Naive B cell (primary cell): Measurements from ENCODE around the gene TKT. TPM values are rescaled to one million over a fixed set of nuclear protein-coding genes. Genes with fewer than 3 reads are reported as not detected.

Source experiments
- ATAC-seq, 2 donors: fragments of 150-1000 bp; cut with Tn5 transposase; 2 replicates each; pipeline ENCODE4 v1.10.0; 2021; ENCODE audit warnings: low read depth in 2 of 2, mild to moderate bottlenecking in 2 of 2, moderate library complexity in 2 of 2
- DNase-seq: peaks from one replicate; pipeline ENCODE4 v3.0.0; 2022
- H3K27ac Mint-ChIP-seq, 6 donors: one replicate each; pipeline ENCODE4 v1.8.0; 2020 to 2022; ENCODE audit warnings: mild to moderate bottlenecking in 6 of 6, mixed read lengths in 6 of 6, moderate library complexity in 5 of 6, inconsistent platforms in 2 of 6
- H3K27me3 Mint-ChIP-seq, 3 donors: one replicate each; pipeline ENCODE4 v1.8.0; 2021 to 2022; ENCODE audit warnings: mixed read lengths in 3 of 3, mild to moderate bottlenecking in 1 of 3
- H3K36me3 Mint-ChIP-seq, 2 donors: one replicate each; pipeline ENCODE4 v1.8.0; 2020 to 2022; ENCODE audit warnings: mixed read lengths in 2 of 2, inconsistent platforms in 1 of 2, mild to moderate bottlenecking in 1 of 2
- H3K4me1 Mint-ChIP-seq, 3 donors: one replicate each; pipeline ENCODE4 v1.8.0; 2020 to 2022; ENCODE audit warnings: mixed read lengths in 3 of 3, inconsistent platforms in 1 of 3, mild to moderate bottlenecking in 1 of 3, moderate library complexity in 1 of 3
- H3K4me3 Mint-ChIP-seq, 8 donors: one replicate each; pipeline ENCODE4 v1.8.0; 2020 to 2022; ENCODE audit warnings: mild to moderate bottlenecking in 8 of 8, mixed read lengths in 8 of 8, moderate library complexity in 8 of 8, inconsistent platforms in 2 of 8
- H3K9me3 Mint-ChIP-seq, 7 donors: one replicate each; pipeline ENCODE4 v1.8.0; 2020 to 2022; ENCODE audit warnings: mixed read lengths in 7 of 7, mild to moderate bottlenecking in 5 of 7, inconsistent platforms in 2 of 7, moderate library complexity in 1 of 7
- polyA plus RNA-seq, 6 donors: library from polyadenylated mRNA; unstranded; fragments of 300-500 nt; fragmentation: Illumina TruSeq; gene quantifications; one replicate each; pipeline ENCODE4 v1.2.3, GENCODE V29; 2021; ENCODE audit warnings: low read depth in 6 of 6

Gene TKT
- polyA plus RNA-seq, 6 donors from 2014 or later, result 33.0 to 52.9 (median 45.9) TPM

DNA sequence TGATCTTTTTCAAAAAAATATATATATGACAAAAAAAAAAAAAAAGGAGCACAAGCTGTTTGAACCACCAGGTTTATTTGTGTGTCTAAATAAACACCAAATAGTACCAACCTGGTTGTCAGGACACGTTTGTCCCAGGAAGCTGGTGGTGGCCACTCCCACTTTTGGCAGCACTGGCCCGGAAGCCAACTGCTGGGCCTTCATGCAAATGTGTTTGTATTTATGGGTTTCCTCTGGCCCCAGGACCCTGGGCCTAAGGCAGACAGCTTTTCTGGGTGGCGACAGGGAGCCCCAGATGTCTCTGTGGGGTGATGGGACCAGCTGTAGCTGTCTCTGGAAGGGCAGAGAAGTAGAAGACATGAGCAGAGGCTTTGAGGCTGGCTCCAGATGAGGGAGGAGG is 63.2 kb downstream of the TKT start:
- H3K4me1 Mint-ChIP-seq, result peaks cover 10 to 18% (median 18%) of the 10 kb centered on the region in 3 donors
- ATAC-seq (no peak), DNase-seq (no peak)
- peak overlapping the region in 2 of 6 donors; percentile 74 to 85 for H3K27ac Mint-ChIP-seq
- no peaks in the 10 kb centered on the region for H3K27me3 Mint-ChIP-seq
- peak overlapping the region in 3 of 8 donors; percentile 16 to 50 (median 30) for H3K4me3 Mint-ChIP-seq
- no peaks in the 10 kb centered on the region for H3K9me3 Mint-ChIP-seq
- H3K36me3 Mint-ChIP-seq, result peaks cover 11% of the 10 kb centered on the region in 2 donors

DNA sequence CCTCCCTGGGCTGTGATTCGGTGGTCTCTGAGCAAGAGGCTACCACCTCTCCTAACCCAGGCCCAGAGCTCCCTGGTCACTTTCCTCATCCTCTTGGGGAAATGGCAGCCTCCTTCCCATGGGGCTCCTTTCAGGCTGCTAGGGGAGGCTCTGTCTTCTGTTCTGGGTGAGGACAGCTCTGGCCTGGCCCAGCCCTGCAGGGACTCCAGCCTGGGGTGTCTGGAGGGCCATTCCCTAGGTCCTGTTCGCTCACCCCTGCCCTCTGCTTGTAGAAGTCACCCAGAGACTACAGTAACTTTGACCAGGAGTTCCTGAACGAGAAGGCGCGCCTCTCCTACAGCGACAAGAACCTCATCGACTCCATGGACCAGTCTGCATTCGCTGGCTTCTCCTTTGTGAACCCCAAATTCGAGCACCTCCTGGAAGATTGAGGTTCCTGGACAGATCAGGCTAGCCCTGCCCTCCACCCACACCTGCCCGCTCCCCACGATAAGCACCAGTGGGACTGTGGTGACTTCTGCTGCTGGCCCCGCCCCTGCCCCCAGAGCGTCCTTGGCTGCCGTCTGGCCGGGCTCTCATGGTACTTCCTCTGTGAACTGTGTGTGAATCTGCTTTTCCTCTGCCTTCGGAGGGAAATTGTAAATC is 63.9 kb downstream of the TKT start:
- Mint-ChIP-seq H3K27me3 (no peaks in the 10 kb centered on the region), H3K4me1 (peaks cover 10 to 18% (median 18%) of the 10 kb centered on the region in 3 donors), H3K9me3 (no peaks in the 10 kb centered on the region), H3K4me3 (peak overlapping the region in 1 of 8 donors; percentile 9), H3K36me3 (peaks cover 11% of the 10 kb centered on the region in 2 donors), H3K27ac (peak overlapping the region in 2 of 6 donors; percentile 60 to 85)
- no peak for DNase-seq
- peak in 1 of 2 donors; percentile 34 for ATAC-seq

- H3K4me3 Mint-ChIP-seq, result no peak overlapping the region
- DNase-seq, result no peak
Measured at GRCh38 chr3:53190659-53191058, 65.2 kb downstream of the TKT start.

GRCh38 chr3:53189276-53189675 is 66.5 kb downstream of the TKT start:
- Mint-ChIP-seq H3K9me3 (no peaks in the 10 kb centered on the region), H3K36me3 (peaks cover 11 to 20% of the 10 kb centered on the region in 2 donors), H3K4me3 (no peak overlapping the region), H3K27ac (no peak overlapping the region), H3K27me3 (no peaks in the 10 kb centered on the region), H3K4me1 (peaks cover 2 to 11% (median 6%) of the 10 kb centered on the region in 3 donors)
- no peak for DNase-seq
- ATAC-seq, result no peak

More at GRCh38 chr3:53190659-53191058, 65.2 kb downstream of the TKT start:
- peaks cover 8 to 18% (median 14%) of the 10 kb centered on the region in 3 donors for H3K4me1 Mint-ChIP-seq
- peaks cover 11% of the 10 kb centered on the region in 2 donors for H3K36me3 Mint-ChIP-seq
- H3K27me3 Mint-ChIP-seq, result no peaks in the 10 kb centered on the region
- ATAC-seq, result no peak
- peak overlapping the region in 2 of 6 donors; percentile 1 to 29 for H3K27ac Mint-ChIP-seq
- no peaks in the 10 kb centered on the region for H3K9me3 Mint-ChIP-seq

- ATAC-seq, result no peak
- peaks cover 2 to 11% (median 6%) of the 10 kb centered on the region in 3 donors for H3K4me1 Mint-ChIP-seq
- DNase-seq, result no peak
- no peaks in the 10 kb centered on the region for H3K27me3 Mint-ChIP-seq
- H3K4me3 Mint-ChIP-seq, result no peak overlapping the region
- H3K9me3 Mint-ChIP-seq, result no peaks in the 10 kb centered on the region
- H3K27ac Mint-ChIP-seq, result peak overlapping the region in 1 of 6 donors; percentile 47
- H3K36me3 Mint-ChIP-seq, result peaks cover 11 to 20% of the 10 kb centered on the region in 2 donors
Measured at GRCh38 chr3:53188720-53189119, 67.1 kb downstream of the TKT start.

DNA sequence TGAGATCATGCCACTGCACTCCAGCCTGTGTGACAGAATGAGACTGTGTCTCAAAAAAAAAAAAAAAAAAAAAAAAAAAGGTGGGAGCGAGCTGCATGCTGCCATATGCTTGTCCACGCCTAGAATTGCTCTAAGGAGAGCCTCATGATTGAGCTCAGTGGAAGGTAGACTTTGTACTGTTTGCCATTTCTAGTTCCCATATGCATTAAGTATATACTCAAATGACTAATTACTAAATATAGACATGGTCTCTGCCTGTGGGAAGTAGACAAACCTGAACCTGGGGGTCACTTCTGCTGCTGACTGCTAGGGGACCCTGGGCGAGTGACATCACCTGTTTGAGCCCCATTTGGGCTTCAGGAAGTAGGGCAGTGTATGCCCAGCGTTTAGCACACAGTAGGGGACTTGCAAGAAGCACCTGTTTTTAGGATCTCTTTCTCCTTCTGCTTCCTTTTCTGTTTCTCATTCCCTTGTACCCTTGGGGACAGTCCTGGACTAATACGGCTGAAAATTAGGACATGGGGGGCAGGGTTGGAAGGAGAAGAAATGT is 67.6 kb downstream of the TKT start:
- no peaks in the 10 kb centered on the region for H3K9me3 Mint-ChIP-seq

DNA sequence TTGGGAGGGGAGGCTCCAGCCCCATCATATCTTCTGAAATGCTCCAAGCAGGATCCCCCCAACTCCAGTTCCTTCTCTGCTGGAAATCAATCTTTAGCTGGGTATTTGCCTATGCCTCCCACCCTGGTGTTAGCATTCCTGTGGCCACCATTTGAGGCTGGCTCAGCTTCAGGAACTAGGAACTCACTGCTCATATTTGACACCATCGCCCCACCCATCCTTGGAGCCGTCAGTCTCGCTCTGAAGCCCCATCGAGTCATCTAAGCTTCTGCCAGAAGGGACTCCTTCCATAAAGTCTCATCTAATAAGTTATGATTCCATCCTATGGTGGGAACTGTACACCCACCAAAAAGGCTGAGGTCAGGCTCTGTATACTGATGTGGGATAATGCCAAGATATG is 68.4 kb downstream of the TKT start:
- Mint-ChIP-seq H3K36me3 (peaks cover 11 to 20% of the 10 kb centered on the region in 2 donors), H3K4me1 (peaks cover 0 to 7% (median 2%) of the 10 kb centered on the region in 3 donors), H3K27me3 (no peaks in the 10 kb centered on the region), H3K4me3 (no peak overlapping the region), H3K27ac (peak overlapping the region in 1 of 6 donors; percentile 33), H3K9me3 (no peaks in the 10 kb centered on the region)
- DNase-seq, result no peak
- no peak for ATAC-seq

More for the DNA sequence above, 67.6 kb downstream of the TKT start:
- no peaks in the 10 kb centered on the region for H3K27me3 Mint-ChIP-seq
- H3K4me1 Mint-ChIP-seq, result peaks cover under 1 to 11% (median 2%) of the 10 kb centered on the region in 3 donors
- H3K27ac Mint-ChIP-seq, result peak overlapping the region in 1 of 6 donors; percentile 47
- ATAC-seq, result no peak
- H3K36me3 Mint-ChIP-seq, result peaks cover 11 to 20% of the 10 kb centered on the region in 2 donors
- no peak overlapping the region for H3K4me3 Mint-ChIP-seq
- DNase-seq, result no peak

DNA sequence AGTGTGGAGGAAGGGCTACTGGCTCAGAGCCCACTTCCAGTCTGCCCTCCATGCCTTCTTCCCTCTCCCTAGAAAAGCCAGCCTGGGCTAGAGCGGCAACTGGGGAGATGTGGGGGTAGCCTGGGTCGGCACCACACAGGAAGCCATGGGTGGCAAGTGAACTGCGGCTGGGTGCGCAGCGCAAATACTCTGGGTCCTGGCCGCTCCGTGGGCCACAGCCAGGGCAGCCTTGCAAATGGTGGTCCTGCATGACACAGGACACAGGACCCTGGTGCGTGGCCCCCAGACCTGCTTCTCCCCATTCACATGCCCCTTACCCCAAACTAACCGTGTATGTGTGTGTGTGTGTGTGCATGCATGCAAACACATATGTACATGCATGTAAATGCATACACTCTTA is 69.1 kb downstream of the TKT start:
- no peak overlapping the region for H3K4me3 Mint-ChIP-seq
- H3K9me3 Mint-ChIP-seq, result no peaks in the 10 kb centered on the region

DNA sequence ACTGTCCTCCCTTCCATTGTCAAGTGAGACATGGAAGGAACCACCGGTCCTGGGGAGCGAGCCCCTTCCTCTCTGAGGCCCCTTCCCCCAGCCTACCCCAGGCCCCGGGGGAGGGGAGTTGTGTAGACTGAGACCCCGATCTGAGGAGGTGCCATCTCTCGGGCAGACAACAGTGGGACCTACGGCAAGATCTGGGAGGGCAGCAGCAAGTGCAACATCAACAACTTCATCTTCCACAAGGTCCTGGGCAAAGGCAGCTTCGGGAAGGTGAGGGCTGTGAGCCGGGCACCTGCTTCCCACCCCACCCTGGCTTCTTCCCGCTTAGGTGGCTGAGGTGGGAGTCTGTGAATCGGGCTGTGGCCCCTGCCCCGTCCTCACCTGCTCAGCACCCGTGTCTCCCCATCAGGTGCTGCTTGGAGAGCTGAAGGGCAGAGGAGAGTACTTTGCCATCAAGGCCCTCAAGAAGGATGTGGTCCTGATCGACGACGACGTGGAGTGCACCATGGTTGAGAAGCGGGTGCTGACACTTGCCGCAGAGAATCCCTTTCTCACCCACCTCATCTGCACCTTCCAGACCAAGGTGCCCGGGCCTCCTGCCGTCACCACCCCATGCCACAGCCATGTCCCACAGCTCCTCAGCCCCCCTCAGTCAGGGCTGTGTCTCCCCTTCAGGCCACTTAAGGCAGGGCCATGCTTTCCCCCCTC is 69.9 kb downstream of the TKT start:
- peaks cover 5 to 20% of the 10 kb centered on the region in 2 donors for H3K36me3 Mint-ChIP-seq
- peaks cover 7 to 12% (median 8%) of the 10 kb centered on the region in 3 donors for H3K4me1 Mint-ChIP-seq
- no peak for ATAC-seq
- H3K9me3 Mint-ChIP-seq, result no peaks in the 10 kb centered on the region
- H3K27me3 Mint-ChIP-seq, result no peaks in the 10 kb centered on the region
- peak overlapping the region in 1 of 8 donors; percentile 66 for H3K4me3 Mint-ChIP-seq
- peak overlapping the region in 1 of 6 donors; percentile 56 for H3K27ac Mint-ChIP-seq
- DNase-seq, result no peak

More for the DNA sequence above, 69.1 kb downstream of the TKT start:
- no peak overlapping the region for H3K27ac Mint-ChIP-seq
- DNase-seq, result no peak
- H3K4me1 Mint-ChIP-seq, result peaks cover under 1 to 5% (median 3%) of the 10 kb centered on the region in 3 donors
- no peaks in the 10 kb centered on the region for H3K27me3 Mint-ChIP-seq
- ATAC-seq, result no peak
- peaks cover 5 to 20% of the 10 kb centered on the region in 2 donors for H3K36me3 Mint-ChIP-seq

DNA sequence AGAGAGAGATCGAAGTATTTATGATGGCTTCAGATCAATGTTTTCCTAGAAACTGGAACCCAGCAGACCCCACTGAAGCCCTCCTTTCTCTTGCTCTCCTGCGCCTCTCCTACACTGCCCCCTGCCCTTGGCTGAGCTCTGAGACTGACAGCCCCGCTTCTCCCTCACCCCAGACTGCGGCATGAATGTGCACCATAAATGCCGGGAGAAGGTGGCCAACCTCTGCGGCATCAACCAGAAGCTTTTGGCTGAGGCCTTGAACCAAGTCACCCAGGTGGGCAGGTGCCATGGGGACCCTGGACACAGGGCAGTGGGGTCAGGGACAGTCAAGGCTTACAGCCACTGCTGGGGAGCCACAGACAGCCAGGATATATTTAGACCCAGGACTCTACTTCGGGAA is 71.1 kb downstream of the TKT start:
- Mint-ChIP-seq H3K27me3 (no peaks in the 10 kb centered on the region), H3K36me3 (peaks cover 0 to 11% of the 10 kb centered on the region in 2 donors), H3K27ac (peak overlapping the region in 4 of 6 donors; percentile 17 to 63 (median 29)), H3K4me1 (peaks cover 14 to 23% (median 20%) of the 10 kb centered on the region in 3 donors), H3K4me3 (no peak overlapping the region), H3K9me3 (no peaks in the 10 kb centered on the region)
- no peak for ATAC-seq
- DNase-seq, result no peak

GRCh38 chr3:53183514-53183913 is 72.3 kb downstream of the TKT start:
- Mint-ChIP-seq H3K27ac (peak overlapping the region in 2 of 6 donors; percentile 28 to 34), H3K4me3 (no peak overlapping the region), H3K4me1 (peaks cover 26 to 32% (median 32%) of the 10 kb centered on the region in 3 donors), H3K27me3 (no peaks in the 10 kb centered on the region), H3K36me3 (peaks cover 0 to 22% of the 10 kb centered on the region in 2 donors), H3K9me3 (no peaks in the 10 kb centered on the region)
- ATAC-seq (no peak), DNase-seq (no peak)

DNA sequence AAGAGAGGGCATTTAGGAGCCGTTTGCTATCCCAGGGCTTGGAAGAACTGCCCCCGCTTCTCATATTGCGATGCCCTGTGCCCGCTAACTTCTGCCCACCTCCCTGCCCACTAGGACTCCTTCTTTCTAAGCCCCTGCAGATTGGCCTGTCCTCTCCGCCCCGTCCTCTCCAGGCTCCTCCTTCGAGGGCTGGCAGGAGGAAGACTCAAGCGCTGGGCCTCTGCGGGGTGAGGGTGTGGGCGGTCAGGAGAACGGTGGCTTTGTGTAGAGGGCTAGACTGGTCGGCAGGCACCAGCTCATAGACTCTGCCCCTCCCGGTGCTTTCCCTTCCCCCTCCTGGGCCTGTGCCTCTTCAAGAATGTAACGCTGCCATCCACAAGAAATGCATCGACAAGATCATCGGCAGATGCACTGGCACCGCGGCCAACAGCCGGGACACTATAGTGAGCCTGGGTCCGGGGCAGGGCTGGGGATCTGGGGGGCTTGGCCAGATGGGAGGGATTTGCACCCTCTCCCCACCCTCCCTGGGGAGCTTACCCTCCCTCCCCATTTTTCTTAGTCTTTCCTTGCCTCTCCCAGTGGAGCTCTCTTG is 73.0 kb downstream of the TKT start:
- ATAC-seq, result no peak

GRCh38 chr3:53181528-53181927 is 74.3 kb downstream of the TKT start:
- H3K27ac Mint-ChIP-seq, result peak overlapping the region in 4 of 6 donors; percentile 15 to 90 (median 40)
- H3K4me1 Mint-ChIP-seq, result peaks cover 32 to 47% (median 44%) of the 10 kb centered on the region in 3 donors
- DNase-seq (no peak), ATAC-seq (no peak)
- no peaks in the 10 kb centered on the region for H3K9me3 Mint-ChIP-seq
- no peaks in the 10 kb centered on the region for H3K27me3 Mint-ChIP-seq
- H3K36me3 Mint-ChIP-seq, result peaks cover 0 to 22% of the 10 kb centered on the region in 2 donors
- peak overlapping the region in 6 of 8 donors; percentile 45 to 87 (median 80) for H3K4me3 Mint-ChIP-seq

More for the DNA sequence above, 73.0 kb downstream of the TKT start:
- no peaks in the 10 kb centered on the region for H3K27me3 Mint-ChIP-seq
- H3K4me1 Mint-ChIP-seq, result peaks cover 28 to 38% (median 36%) of the 10 kb centered on the region in 3 donors
- no peaks in the 10 kb centered on the region for H3K9me3 Mint-ChIP-seq
- peak overlapping the region in 1 of 6 donors; percentile 87 for H3K27ac Mint-ChIP-seq
- DNase-seq, result no peak
- peak overlapping the region in 1 of 8 donors; percentile 35 for H3K4me3 Mint-ChIP-seq
- H3K36me3 Mint-ChIP-seq, result peaks cover 0 to 22% of the 10 kb centered on the region in 2 donors
